Hematopoietic multipotent progenitor cell treated with erythropoietin and hydrocortisone succinate and interleukin-3 and kit ligand, for 6 days (in vitro differentiated cells): ENCODE measurements around the gene SYNRG.

Experiments used
- DNase-seq: peaks from one replicate; pipeline ENCODE4 v3.0.0-alpha.2; 2015

SYNRG gene

GRCh38 chr17:37493249-37494027, 115.8 kb downstream of the SYNRG start:
- DNase-seq, result no peak

GRCh38 chr17:37492167-37492566, 117.1 kb downstream of the SYNRG start:
- DNase-seq, result no peak

- DNase-seq, result peak; percentile 73
These were observed 118.3 kb downstream of the SYNRG start for GRCh38 chr17:37490638-37491614.

- peak; percentile 74 for DNase-seq
These were observed 119.1 kb downstream of the SYNRG start for GRCh38 chr17:37490022-37490587.

- DNase-seq, result peak; percentile 85
These were observed 119.8 kb downstream of the SYNRG start, which contains the start of gene DUSP14 for GRCh38 chr17:37489197-37490001. Gene DUSP14, plus strand, starts transcription at chr17:37489891. Its CDS starts 22,382 bp downstream, at chr17:37512273.

GRCh38 chr17:37488607-37489196, 120.5 kb downstream of the SYNRG start:
- peak; percentile 60 for DNase-seq

GRCh38 chr17:37488009-37488604, 121.1 kb downstream of the SYNRG start:
- DNase-seq, result peak; percentile 58

GRCh38 chr17:37485938-37486570, 123.2 kb downstream of the SYNRG start:
- no peak for DNase-seq

- no peak for DNase-seq
These were observed 125.7 kb downstream of the SYNRG start for GRCh38 chr17:37483311-37484039.

- DNase-seq, result no peak
These were observed 128.1 kb downstream of the SYNRG start for GRCh38 chr17:37481001-37481665.

GRCh38 chr17:37480427-37480826, 128.8 kb downstream of the SYNRG start:
- no peak for DNase-seq

- no peak for DNase-seq
These were observed 130.2 kb downstream of the SYNRG start for GRCh38 chr17:37479025-37479424.

GRCh38 chr17:37478187-37478586, 131.0 kb downstream of the SYNRG start:
- DNase-seq, result no peak

- DNase-seq, result no peak
These were observed 132.6 kb downstream of the SYNRG start for GRCh38 chr17:37476431-37477120.

GRCh38 chr17:37475731-37476420, 133.3 kb downstream of the SYNRG start:
- peak; percentile 15 for DNase-seq

GRCh38 chr17:37470181-37470580, 139.0 kb downstream of the SYNRG start:
- DNase-seq, result no peak

- DNase-seq, result no peak
These were observed 142.7 kb downstream of the SYNRG start for GRCh38 chr17:37466471-37466870.

GRCh38 chr17:37465069-37465616, 144.1 kb downstream of the SYNRG start:
- no peak for DNase-seq
